ENCODE data around the gene ZFP3.
A peak's percentile ranks its signal among the peaks of the same experiment; 100 is the strongest.
"Not testable (repeated sequence)": the region's sequence is repeated elsewhere in the genome, so short reads cannot be mapped to it uniquely, and the experiment has no call there.

ZFP3 gene

GRCh38 chr17:5078106-5079028 lies at the start of gene ZFP3:
TSS of gene ZFP3 (plus strand) at chr17:5078467. CDS start at chr17:5091505, 13,038 bp downstream.
- DNase-seq = peak; percentile 76 to 93 (median 90)

GRCh38 chr17:5030168-5030567 lies 48.1 kb upstream of the ZFP3 start:
- DNase-seq = not testable (repeated sequence)

GRCh38 chr17:5031365-5032082 lies 46.7 kb upstream of the ZFP3 start:
- DNase-seq = peak; percentile 61 to 85 (median 72)

GRCh38 chr17:5032865-5033264 lies 45.4 kb upstream of the ZFP3 start:
- DNase-seq = no peak

GRCh38 chr17:5033352-5034015 lies 44.8 kb upstream of the ZFP3 start:
- no peak for DNase-seq

GRCh38 chr17:5034063-5034462 lies 44.2 kb upstream of the ZFP3 start:
- DNase-seq = no peak

- DNase-seq = no peak
These were observed 43.6 kb upstream of the ZFP3 start for GRCh38 chr17:5034651-5035050.

GRCh38 chr17:5035315-5035714 lies 43.0 kb upstream of the ZFP3 start, which contains the start of gene SLC52A1:
TSS of gene SLC52A1 (minus strand) at chr17:5035426. CDS start at chr17:5034606, 820 bp downstream.
- peak in 2 of 3 experiments; percentile 18 to 31 for DNase-seq

- no peak for DNase-seq
These were observed 35.9 kb upstream of the ZFP3 start for GRCh38 chr17:5042157-5043022.

- no peak for DNase-seq
These were observed 34.7 kb upstream of the ZFP3 start for GRCh38 chr17:5043524-5043923.

- DNase-seq = no peak
These were observed 33.6 kb upstream of the ZFP3 start for GRCh38 chr17:5044630-5045029.

- DNase-seq = no peak
These were observed 32.8 kb upstream of the ZFP3 start for GRCh38 chr17:5045496-5045895.

- DNase-seq = no peak
These were observed 30.8 kb upstream of the ZFP3 start for GRCh38 chr17:5047446-5047845.

- no peak for DNase-seq
These were observed 28.9 kb upstream of the ZFP3 start for GRCh38 chr17:5049314-5049841.

- no peak for DNase-seq
These were observed 28.0 kb upstream of the ZFP3 start for GRCh38 chr17:5050278-5050677.

GRCh38 chr17:5055543-5055942 lies 22.7 kb upstream of the ZFP3 start:
- DNase-seq = no peak

- DNase-seq = no peak
These were observed 13.0 kb upstream of the ZFP3 start for GRCh38 chr17:5065227-5065744.

- no peak for DNase-seq
These were observed 10.0 kb upstream of the ZFP3 start for GRCh38 chr17:5068236-5068635.

- no peak for DNase-seq
These were observed 8.5 kb upstream of the ZFP3 start for GRCh38 chr17:5069724-5070123.

- DNase-seq = not testable (repeated sequence)
These were observed 2.8 kb upstream of the ZFP3 start for GRCh38 chr17:5075472-5075871.

GRCh38 chr17:5077275-5077674 lies 992 bp upstream of the ZFP3 start:
- DNase-seq = not testable (repeated sequence)

GRCh38 chr17:5077781-5078105 lies 524 bp upstream of the ZFP3 start:
- no peak for DNase-seq
